Posterior vena cava (tissue), 2 donors: ENCODE measurements around the gene CCDC85A. TPM values are rescaled to one million over a fixed set of nuclear protein-coding genes. Genes with fewer than 3 reads are reported as not detected.

Experiments
- DNase-seq: peaks from one replicate; pipeline ENCODE4 v3.0.0-alpha.2; 2020; ENCODE audit warnings: low spot score
- intact Hi-C, 2 donors: fragments of 100-400 bp; cut with DNase I; formaldehyde crosslinking; loops; one replicate each; pipeline versions ENCODE4 v1.14.1 to v1.14.2; 2022 to 2023
- total RNA-seq, 2 donors: library from RNA; stranded (reverse); fragmentation: NEBNext Ultra II Directional; extraction: Animal tissue kit (Norgen Biotek cat#: 25700); gene quantifications; one replicate each; pipeline ENCODE4 v1.2.1, GENCODE V29; 2021
- donor health status: DM: yes; HTN: yes; CAD: no.
- donor health status: DM: yes; HTN: yes; CAD: no.

CCDC85A gene
- total RNA-seq, 2 donors from 2014 or later = 2.8 to 3.1 TPM

DNA sequence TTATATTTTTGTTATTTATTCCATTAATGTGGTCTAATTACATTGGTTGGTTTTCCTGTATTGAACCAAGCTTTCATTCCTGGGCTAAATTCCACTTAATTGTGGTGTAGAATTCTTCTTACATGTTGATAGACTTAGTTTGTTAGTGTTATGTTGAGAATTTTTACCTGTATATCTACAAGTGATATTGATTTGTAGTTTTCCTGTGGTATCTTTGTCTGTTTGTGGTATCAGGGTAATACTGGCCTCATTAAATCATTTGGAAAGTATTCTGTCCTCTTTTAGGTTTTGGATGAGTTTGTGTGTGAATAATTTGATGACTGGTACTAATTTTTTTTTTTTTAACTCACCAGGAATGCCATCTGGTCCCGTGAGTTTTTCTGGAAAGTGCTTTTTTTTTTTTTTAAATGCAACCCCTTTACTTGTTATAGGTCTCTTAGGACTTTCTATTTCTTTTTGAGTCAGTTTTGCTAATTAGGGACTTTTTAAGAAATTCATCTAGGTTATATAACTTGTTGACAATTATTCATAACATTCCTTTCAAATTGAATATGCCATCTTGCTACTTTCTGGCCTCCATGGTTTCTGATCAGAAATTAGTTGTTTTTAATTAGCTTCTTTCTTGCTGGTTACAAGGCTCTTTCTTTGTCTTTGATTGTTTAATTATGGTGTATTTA is 232.8 kb downstream of the CCDC85A start:
- DNase-seq = no peak
- intact Hi-C loops = no loop called here
